H1 (cell line): ENCODE data around the gene ANKRD40. TPM values are rescaled to one million over a fixed set of nuclear protein-coding genes. Genes with fewer than 3 reads are reported as not detected.

Experiments
- CHD1 ChIP-seq: IDR thresholded peaks from 2 replicates; pipeline ENCODE4 v1.6.1; 2012; ENCODE audit warnings: low read depth, low read length, improper control_type of control experiment
- CREB1 ChIP-seq: IDR thresholded peaks from 2 replicates; pipeline ENCODE4 v1.6.1; 2012; ENCODE audit warnings: inconsistent platforms
- GABPA ChIP-seq: IDR thresholded peaks from 2 replicates; pipeline ENCODE4 v1.6.1; 2011; ENCODE audit warnings: mild to moderate bottlenecking, low read length, moderate library complexity, borderline replicate concordance; ENCODE audit not compliant: insufficient read depth
- GTF2F1 ChIP-seq: IDR thresholded peaks from 2 replicates; pipeline ENCODE4 v1.6.1; 2012; ENCODE audit warnings: low read depth, low read length, improper control_type of control experiment, borderline replicate concordance
- MAX ChIP-seq: IDR thresholded peaks from 2 replicates; pipeline ENCODE4 v1.6.1; 2012; ENCODE audit warnings: inconsistent platforms
- RXRA ChIP-seq: IDR thresholded peaks from 2 replicates; pipeline ENCODE4 v1.6.1; 2011; ENCODE audit warnings: low read depth, mild to moderate bottlenecking, low read length, moderate library complexity; ENCODE audit not compliant: insufficient read depth
- SUZ12 ChIP-seq: fragments of 200-600 bp; sonication (generic); IDR thresholded peaks from 2 replicates; pipeline ENCODE4 v1.6.1; 2012; ENCODE audit warnings: mild to moderate bottlenecking, inconsistent platforms, low read length, moderate library complexity, mixed read lengths
- polyA plus RNA-seq, 7 experiments: library from polyadenylated mRNA; depleted of rRNA in 3 of 7; stranded (reverse) in 5 of 7; unstranded in 2 of 7; fragments of >200 nt in 5 of 7; fragments of 200-250 nt in 2 of 7; gene quantifications; 1 replicate in 5 of 7; 2 replicates in 1 of 7; 4 replicates in 1 of 7; pipeline versions ENCODE4 v1.2.1 to v1.2.3, GENCODE V29; 2011 to 2013; ENCODE audit warnings: missing spikeins in 2 of 7, mixed read lengths in 2 of 7
- small RNA-seq: library from polyadenylated mRNA; stranded (forward); fragments of <200 nt; extraction: miRNeasy Mini kit (QIAGEN cat#:217004); gene quantifications from one replicate; pipeline ENCODE3, GENCODE V24; 2013; ENCODE audit not compliant: insufficient read depth
- total RNA-seq: library from RNA; stranded (reverse); fragmentation: NEBNext Ultra II Directional; extraction: Animal tissue kit (Norgen Biotek cat#: 25700); gene quantifications from 2 replicates; pipeline ENCODE4 v1.2.1, GENCODE V29; 2021

Gene ANKRD40
- total and polyA plus RNA-seq, 2 of the 8 experiments (the other 6 are each of a cell fraction or from before 2014, with no cell fraction given), result 26.1 to 50.1 TPM

GRCh38 chr17:50645748-50646682 is 61.7 kb downstream of the ANKRD40 start (continued):
- TF ChIP-seq GABPA (no peak), CREB1 (no peak), MAX (no peak), SUZ12 (no peak), GTF2F1 (no peak), CHD1 (no peak), RXRA (no peak)

Small RNA genes within 50 kb of the gene (small RNA-seq; reads per million reads assigned to genes)
- gene RF00019, result not detected

Other genes starting within 250 kb of the ANKRD40 start
- gene CHAD, start 239.0 kb downstream of the ANKRD40 start, total RNA-seq, result 0.17 TPM in 1 of 2 replicates, not detected in the other
- gene CHAD, start 239.0 kb downstream of the ANKRD40 start, polyA plus RNA-seq (2011; rRNA removed), result 0.03 and 0.06 TPM in 2 replicates
- gene RSAD1, start 229.1 kb downstream of the ANKRD40 start, total RNA-seq, result 31.3 and 33.5 TPM in 2 replicates
- 17.9 and 21.9 TPM in 2 replicates for gene RSAD1, start 229.1 kb downstream of the ANKRD40 start, polyA plus RNA-seq (2011; rRNA removed)
- 1.7 and 3.3 TPM in 2 replicates for gene MYCBPAP, start 199.5 kb downstream of the ANKRD40 start, total RNA-seq
- 0.89 and 1.2 TPM in 2 replicates for gene MYCBPAP, start 199.5 kb downstream of the ANKRD40 start, polyA plus RNA-seq (2011; rRNA removed)
- 5.8 and 7.9 TPM in 2 replicates for gene EPN3, start 175.2 kb downstream of the ANKRD40 start, total RNA-seq
- gene EPN3, start 175.2 kb downstream of the ANKRD40 start, polyA plus RNA-seq (2011; rRNA removed), result 6.7 and 8.1 TPM in 2 replicates
- 16.2 and 16.7 TPM in 2 replicates for gene SPATA20, start 160.7 kb downstream of the ANKRD40 start, total RNA-seq
- gene SPATA20, start 160.7 kb downstream of the ANKRD40 start, polyA plus RNA-seq (2011; rRNA removed), result 17.5 and 23.2 TPM in 2 replicates
- gene CACNA1G, start 147.2 kb downstream of the ANKRD40 start, total RNA-seq, result 4.8 and 4.9 TPM in 2 replicates
- 2.9 and 4.8 TPM in 2 replicates for gene CACNA1G, start 147.2 kb downstream of the ANKRD40 start, polyA plus RNA-seq (2011; rRNA removed)
- 0.37 and 0.71 TPM in 2 replicates for gene ABCC3, start 73.0 kb downstream of the ANKRD40 start, total RNA-seq
- gene ABCC3, start 73.0 kb downstream of the ANKRD40 start, polyA plus RNA-seq (2011; rRNA removed), result 0.22 and 0.35 TPM in 2 replicates
- 126 and 128 TPM in 2 replicates for gene LUC7L3, start 11.7 kb upstream of the ANKRD40 start, total RNA-seq
- 102 and 103 TPM in 2 replicates for gene LUC7L3, start 11.7 kb upstream of the ANKRD40 start, polyA plus RNA-seq (2011; rRNA removed)
- not detected in 2 replicates for gene ANKRD40CL, start 59.6 kb upstream of the ANKRD40 start, total RNA-seq
- gene ANKRD40CL, start 59.6 kb upstream of the ANKRD40 start, polyA plus RNA-seq (2011; rRNA removed), result not detected in 2 replicates
- 0.07 TPM in 1 of 2 replicates, not detected in the other for gene WFIKKN2, start 127.7 kb upstream of the ANKRD40 start, total RNA-seq
- 0.30 and 0.33 TPM in 2 replicates for gene WFIKKN2, start 127.7 kb upstream of the ANKRD40 start, polyA plus RNA-seq (2011; rRNA removed)
- 20.8 and 26.7 TPM in 2 replicates for gene TOB1, start 158.4 kb upstream of the ANKRD40 start, total RNA-seq
- gene TOB1, start 158.4 kb upstream of the ANKRD40 start, polyA plus RNA-seq (2011; rRNA removed), result 9.7 and 14.4 TPM in 2 replicates